Measurements from ENCODE around the gene OR10H3. TPM values are rescaled to one million over a fixed set of nuclear protein-coding genes. Genes with fewer than 3 reads are reported as not detected.
"Not testable (repeated sequence)": the region's sequence is repeated elsewhere in the genome, so short reads cannot be mapped to it uniquely, and the experiment has no call there.

Gene OR10H3
- total RNA-seq, 1 donor from 2014 or later: not detected

GRCh38 chr19:15776991-15777970, 39.5 kb downstream of the OR10H3 start:
- peak; percentile 31 for DNase-seq (ENCODE audit: low spot score)

GRCh38 chr19:15779756-15780476, 42.1 kb downstream of the OR10H3 start:
- DNase-seq (ENCODE audit: low spot score): peak; percentile 83

GRCh38 chr19:15780610-15781418, 43.0 kb downstream of the OR10H3 start:
- DNase-seq (ENCODE audit: low spot score): peak; percentile 55

GRCh38 chr19:15781661-15782060, 43.9 kb downstream of the OR10H3 start:
- DNase-seq (ENCODE audit: low spot score): no peak

- no peak for DNase-seq (ENCODE audit: low spot score)
Measured at GRCh38 chr19:15782211-15782610, 44.4 kb downstream of the OR10H3 start.

GRCh38 chr19:15782896-15783295, 45.1 kb downstream of the OR10H3 start:
- not testable (repeated sequence) for DNase-seq (ENCODE audit: low spot score)

- DNase-seq (ENCODE audit: low spot score): no peak
Measured at GRCh38 chr19:15787611-15788155, 49.9 kb downstream of the OR10H3 start, which contains the start of gene OR10H5. Gene OR10H5 (plus strand): TSS chr19:15787661. CDS start chr19:15794049, 6,388 bp downstream.

- no peak for DNase-seq (ENCODE audit: low spot score)
Measured at GRCh38 chr19:15788594-15789270, 50.9 kb downstream of the OR10H3 start.

GRCh38 chr19:15790096-15790495, 52.3 kb downstream of the OR10H3 start:
- no peak for DNase-seq (ENCODE audit: low spot score)

Other genes with a start within 250 kb of the OR10H3 start
- gene CYP4F22, start 229.5 kb upstream of the OR10H3 start, total RNA-seq: 19.8 TPM
- gene CYP4F8, start 122.8 kb upstream of the OR10H3 start, total RNA-seq: 21.6 TPM
- 10.7 TPM for gene CYP4F3, start 97.1 kb upstream of the OR10H3 start, total RNA-seq
- gene CYP4F12, start 64.9 kb upstream of the OR10H3 start, total RNA-seq: 98.1 TPM
- gene OR10H2, start 10.0 kb upstream of the OR10H3 start, total RNA-seq: not detected
- not detected for gene OR10H5, start 49.7 kb downstream of the OR10H3 start, total RNA-seq
- gene OR10H1, start 77.7 kb downstream of the OR10H3 start, total RNA-seq: 0.60 TPM
- gene CYP4F2, start 160.1 kb downstream of the OR10H3 start, total RNA-seq: 2.2 TPM
- 9.3 TPM for gene CYP4F11, start 196.5 kb downstream of the OR10H3 start, total RNA-seq
- not detected for gene OR10H4, start 211.0 kb downstream of the OR10H3 start, total RNA-seq